Right atrium auricular region (tissue), 2 donors: ENCODE data around the gene ATAD1. TPM values are rescaled to one million over a fixed set of nuclear protein-coding genes. Genes with fewer than 3 reads are reported as not detected.

Experiments
- DNase-seq: peaks from one replicate; pipeline ENCODE4 v3.0.0-alpha.2; 2019; ENCODE audit warnings: low spot score
- H3K27ac ChIP-seq, 2 donors: fragments of 200-600 bp; sonication (generic); 1 replicate in 1 of 2; 2 replicates in 1 of 2; pipeline ENCODE4 v1.5.1; 2016 to 2019
- H3K27me3 ChIP-seq, 2 donors: fragments of 200-600 bp; sonication (generic); one replicate each; pipeline versions ENCODE4 v1.5.1 to v1.6.0; 2017 to 2019
- H3K36me3 ChIP-seq: fragments of 200-600 bp; sonication (generic); one replicate; pipeline ENCODE4 v1.5.1; 2016
- H3K4me1 ChIP-seq, 2 donors: fragments of 200-600 bp; sonication (generic); one replicate each; pipeline versions ENCODE4 v1.5.1 to v1.6.0; 2017 to 2019
- H3K4me3 ChIP-seq, 2 donors: fragments of 200-600 bp; sonication (generic); 1 replicate in 1 of 2; 2 replicates in 1 of 2; pipeline ENCODE4 v1.5.1; 2017 to 2019; ENCODE audit warnings: mild to moderate bottlenecking in 1 of 2, moderate library complexity in 1 of 2
- H3K9me3 ChIP-seq, 2 donors: fragments of 200-600 bp; sonication (generic); one replicate each; pipeline ENCODE4 v1.5.1; 2019
- total RNA-seq, 2 donors: library from RNA; depleted of rRNA; stranded (reverse); fragments of >200 nt; gene quantifications; one replicate each; pipeline ENCODE4 v1.1.0, GENCODE V29; 2016
- TF ChIP-seq, protein P1 (sequence below), 2 donors: fragments of 200-600 bp; sonication (generic); IDR thresholded peaks; one replicate each; pipeline ENCODE4 v1.5.1; 2019; ENCODE audit warnings: antibody characterized with exemption in 2 of 2

The ATAD1 gene
- total RNA-seq, 2 donors from 2014 or later = 59.5 to 80.3 TPM

DNA sequence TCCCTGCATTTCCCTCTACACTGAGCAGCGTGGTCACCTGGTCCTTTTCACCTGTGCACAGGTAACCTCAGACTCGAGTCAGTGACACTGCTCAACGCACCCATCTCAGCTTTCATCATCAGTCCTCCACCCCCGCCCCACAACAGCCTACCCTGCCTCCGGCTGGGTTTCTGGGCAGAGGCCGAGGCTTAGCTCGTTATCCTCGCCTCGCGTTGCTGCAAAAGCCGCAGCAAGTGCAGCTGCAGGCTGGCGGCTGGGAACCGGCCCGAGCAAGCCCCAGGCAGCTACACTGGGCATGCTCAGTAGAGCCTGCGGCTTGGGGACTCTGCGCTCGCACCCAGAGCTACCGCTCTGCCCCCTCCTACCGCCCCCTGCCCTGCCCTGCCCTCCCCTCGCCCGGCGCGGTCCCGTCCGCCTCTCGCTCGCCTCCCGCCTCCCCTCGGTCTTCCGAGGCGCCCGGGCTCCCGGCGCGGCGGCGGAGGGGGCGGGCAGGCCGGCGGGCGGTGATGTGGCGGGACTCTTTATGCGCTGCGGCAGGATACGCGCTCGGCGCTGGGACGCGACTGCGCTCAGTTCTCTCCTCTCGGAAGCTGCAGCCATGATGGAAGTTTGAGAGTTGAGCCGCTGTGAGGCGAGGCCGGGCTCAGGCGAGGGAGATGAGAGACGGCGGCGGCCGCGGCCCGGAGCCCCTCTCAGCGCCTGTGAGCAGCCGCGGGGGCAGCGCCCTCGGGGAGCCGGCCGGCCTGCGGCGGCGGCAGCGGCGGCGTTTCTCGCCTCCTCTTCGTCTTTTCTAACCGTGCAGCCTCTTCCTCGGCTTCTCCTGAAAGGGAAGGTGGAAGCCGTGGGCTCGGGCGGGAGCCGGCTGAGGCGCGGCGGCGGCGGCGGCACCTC, 45.3 kb upstream of the ATAD1 start, which contains the start of the genes KLLN and PTEN:
Gene KLLN, minus strand, starts transcription at position 481 of the 891 bp plus-strand sequence. CDS start 1,046 bp downstream, outside the sequence.
Gene PTEN, plus strand, starts transcription at position 573 of the 891 bp plus-strand sequence. CDS start 845 bp downstream, outside the sequence.
- Histone ChIP-seq H3K27ac (peak within 1 kb of the TSS; percentile 97), H3K9me3 (no peaks in the 10 kb centered on the region), H3K36me3 (no peaks in the 10 kb centered on the region), H3K4me3 (peak within 1 kb of the TSS; percentile 73 to 87), H3K27me3 (no peaks in the 10 kb centered on the region), H3K4me1 (peaks cover 0 to 23% of the 10 kb centered on the region in 2 donors)
- peak; percentile 89 for DNase-seq
- TF ChIP-seq, protein P1, sequence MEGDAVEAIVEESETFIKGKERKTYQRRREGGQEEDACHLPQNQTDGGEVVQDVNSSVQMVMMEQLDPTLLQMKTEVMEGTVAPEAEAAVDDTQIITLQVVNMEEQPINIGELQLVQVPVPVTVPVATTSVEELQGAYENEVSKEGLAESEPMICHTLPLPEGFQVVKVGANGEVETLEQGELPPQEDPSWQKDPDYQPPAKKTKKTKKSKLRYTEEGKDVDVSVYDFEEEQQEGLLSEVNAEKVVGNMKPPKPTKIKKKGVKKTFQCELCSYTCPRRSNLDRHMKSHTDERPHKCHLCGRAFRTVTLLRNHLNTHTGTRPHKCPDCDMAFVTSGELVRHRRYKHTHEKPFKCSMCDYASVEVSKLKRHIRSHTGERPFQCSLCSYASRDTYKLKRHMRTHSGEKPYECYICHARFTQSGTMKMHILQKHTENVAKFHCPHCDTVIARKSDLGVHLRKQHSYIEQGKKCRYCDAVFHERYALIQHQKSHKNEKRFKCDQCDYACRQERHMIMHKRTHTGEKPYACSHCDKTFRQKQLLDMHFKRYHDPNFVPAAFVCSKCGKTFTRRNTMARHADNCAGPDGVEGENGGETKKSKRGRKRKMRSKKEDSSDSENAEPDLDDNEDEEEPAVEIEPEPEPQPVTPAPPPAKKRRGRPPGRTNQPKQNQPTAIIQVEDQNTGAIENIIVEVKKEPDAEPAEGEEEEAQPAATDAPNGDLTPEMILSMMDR (IDR thresholded peaks at IDR 0.05) = no peak

DNA sequence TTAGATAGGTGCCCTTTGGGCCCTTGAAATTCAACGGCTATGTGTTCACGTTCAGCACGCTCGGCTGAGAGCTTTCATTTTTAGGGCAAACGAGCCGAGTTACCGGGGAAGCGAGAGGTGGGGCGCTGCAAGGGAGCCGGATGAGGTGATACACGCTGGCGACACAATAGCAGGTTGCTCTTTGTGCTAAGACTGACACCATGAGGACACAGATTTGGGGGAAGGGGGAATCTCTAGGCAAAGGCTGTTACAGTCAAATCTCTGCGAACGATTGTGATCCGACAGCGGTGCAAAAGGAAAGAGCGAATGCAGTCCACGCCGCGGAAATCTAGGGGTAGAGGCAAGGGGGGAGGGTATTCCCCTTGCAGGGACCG, 44.6 kb upstream of the ATAD1 start:
- H3K27me3 ChIP-seq = no peaks in the 10 kb centered on the region
- H3K4me1 ChIP-seq = peaks cover 0 to 21% of the 10 kb centered on the region in 2 donors
- H3K27ac ChIP-seq = peak overlapping the region; percentile 97
- no peaks in the 10 kb centered on the region for H3K9me3 ChIP-seq
- no peaks in the 10 kb centered on the region for H3K36me3 ChIP-seq
- peak overlapping the region; percentile 73 to 87 for H3K4me3 ChIP-seq
- TF ChIP-seq, protein P1 (IDR thresholded peaks at IDR 0.05) = no peak
- no peak for DNase-seq

DNA sequence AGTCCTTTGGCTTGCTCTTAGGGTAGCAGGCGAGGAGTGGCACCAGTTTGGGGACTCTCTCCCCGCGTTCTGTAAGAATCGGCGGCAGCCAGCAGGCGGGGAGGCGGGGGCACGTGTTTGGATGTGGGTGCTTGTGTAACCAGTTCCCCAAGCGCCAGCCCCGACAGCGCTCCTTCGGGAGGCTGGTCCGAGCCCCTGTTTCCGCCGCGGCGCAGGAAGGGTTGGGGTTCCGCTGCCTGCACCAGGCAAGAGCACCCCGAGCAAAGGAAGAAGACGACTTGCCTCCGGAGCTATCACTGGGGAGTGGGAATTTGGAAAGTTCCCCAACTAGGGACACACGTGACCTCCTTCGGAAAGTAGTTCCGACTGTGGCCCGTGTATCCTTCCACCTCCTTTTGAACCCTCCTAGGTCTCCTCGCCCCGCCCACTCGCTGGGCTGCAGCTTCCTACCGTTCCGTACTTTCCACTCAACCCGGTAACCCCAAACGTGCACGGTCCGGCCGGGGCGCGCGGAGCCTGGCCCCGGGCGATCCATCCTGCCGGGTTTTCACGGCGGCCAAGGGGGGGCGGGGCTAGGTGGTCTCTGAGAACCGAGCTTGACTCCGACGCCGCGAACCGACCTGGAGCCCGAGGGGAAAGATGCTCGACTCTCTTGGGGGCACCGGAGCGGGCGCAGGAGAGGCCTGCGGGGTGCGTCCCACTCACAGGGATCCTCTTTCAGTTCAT, 44.1 kb upstream of the ATAD1 start:
- Histone ChIP-seq H3K27ac (peak overlapping the region; percentile 97), H3K9me3 (no peaks in the 10 kb centered on the region), H3K4me1 (peaks cover 0 to 21% of the 10 kb centered on the region in 2 donors), H3K27me3 (no peaks in the 10 kb centered on the region), H3K36me3 (no peaks in the 10 kb centered on the region), H3K4me3 (peak overlapping the region; percentile 73 to 87)
- DNase-seq = peak; percentile 97
- TF ChIP-seq, protein P1 (IDR thresholded peaks at IDR 0.05) = no peak

GRCh38 chr10:87861566-87861952, 43.5 kb upstream of the ATAD1 start:
- TF ChIP-seq, protein P1 (IDR thresholded peaks at IDR 0.05) = peak in 1 of 2 donors; percentile 42
- peaks cover 0 to 21% of the 10 kb centered on the region in 2 donors for H3K4me1 ChIP-seq

DNA sequence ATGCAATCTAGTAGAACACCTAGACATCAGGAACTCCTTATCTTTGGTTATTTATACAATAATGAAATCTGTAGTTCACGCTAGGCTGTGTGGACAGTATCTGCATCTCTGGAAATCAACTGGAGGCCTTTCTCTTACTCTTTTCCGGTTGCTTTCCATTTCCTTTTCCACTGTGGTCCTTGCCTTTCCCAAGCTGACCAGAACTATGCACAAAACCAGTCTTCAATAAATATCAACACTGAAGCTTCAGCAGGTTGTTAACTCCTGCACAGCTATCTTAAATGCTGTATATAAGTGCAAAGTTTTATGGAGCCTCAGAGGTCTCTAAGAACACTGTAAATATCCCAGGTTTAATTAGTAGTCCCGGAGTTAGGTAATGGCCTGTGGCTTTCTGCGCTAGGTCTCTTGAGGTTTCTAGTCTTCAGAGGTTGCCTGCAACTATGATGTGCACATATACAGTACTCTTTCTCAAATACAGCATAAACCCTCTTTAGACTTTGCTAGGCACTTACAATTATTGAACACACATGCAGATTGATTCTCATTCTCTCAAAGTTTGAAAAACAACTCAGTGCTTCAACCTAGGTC, 42.9 kb upstream of the ATAD1 start:
- H3K4me1 ChIP-seq = peaks cover 0 to 21% of the 10 kb centered on the region in 2 donors
- H3K27me3 ChIP-seq = no peaks in the 10 kb centered on the region
- no peaks in the 10 kb centered on the region for H3K9me3 ChIP-seq
- H3K4me3 ChIP-seq = peak overlapping the region in 1 of 2 donors; percentile 87
- H3K36me3 ChIP-seq = no peaks in the 10 kb centered on the region
- peak overlapping the region; percentile 97 for H3K27ac ChIP-seq
- TF ChIP-seq, protein P1 (IDR thresholded peaks at IDR 0.05) = no peak
- DNase-seq = no peak

More at GRCh38 chr10:87861566-87861952, 43.5 kb upstream of the ATAD1 start:
- H3K4me3 ChIP-seq = peak overlapping the region; percentile 73 to 87
- no peaks in the 10 kb centered on the region for H3K9me3 ChIP-seq
- H3K27ac ChIP-seq = peak overlapping the region; percentile 97
- no peaks in the 10 kb centered on the region for H3K27me3 ChIP-seq
- DNase-seq = peak; percentile 92
- no peaks in the 10 kb centered on the region for H3K36me3 ChIP-seq
